ENCODE measurements around the gene HNRNPA3. TPM values are rescaled to one million over a fixed set of nuclear protein-coding genes. Genes with fewer than 3 reads are reported as not detected.

HNRNPA3 gene
- polyA plus RNA-seq, 4 donors = 73.4 to 282 (median 190) TPM

DNA sequence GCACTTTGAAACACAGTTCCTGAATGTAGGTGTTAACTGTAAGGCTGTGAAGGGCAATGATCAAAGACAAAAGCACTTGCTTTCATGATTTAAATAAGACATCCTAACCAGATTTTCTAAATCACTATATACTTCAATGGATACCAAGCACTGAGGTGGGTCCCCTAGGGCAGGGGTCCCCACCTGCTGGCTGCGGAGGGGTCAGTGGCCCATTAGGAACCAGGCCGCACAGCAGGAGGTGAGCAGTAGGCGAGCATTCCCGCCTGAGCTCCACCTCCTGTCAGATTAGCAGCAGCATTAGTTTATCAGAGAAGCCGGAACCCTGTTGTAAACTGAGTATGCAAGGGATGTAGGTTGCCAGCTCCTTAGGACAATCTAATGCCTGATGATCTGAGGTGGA is 44.9 kb downstream of the HNRNPA3 start:
- H3K4me3 ChIP-seq (ENCODE audit: low read depth in 1 of 3, low read length in 3 of 3) = no peak overlapping the region
- DNase-seq (no peak), FAIRE-seq (no peak)
- 47 to 72% (median 49%) methylated on average over 5 of the region's 5 CpGs for WGBS, 3 donors
- H3K4me1 ChIP-seq (ENCODE audit: control insufficient read depth in 3 of 3, insufficient read depth in 2 of 3, low read depth in 1 of 3, low read length in 2 of 3) = peaks cover 21 to 64% (median 51%) of the 10 kb centered on the region in 3 donors
- peak overlapping the region in 1 of 3 donors; percentile 89 for H3K27ac ChIP-seq (ENCODE audit: low read depth in 1 of 3, low read length in 2 of 3)
- H3K9me3 ChIP-seq (ENCODE audit: control insufficient read depth in 2 of 2, insufficient read depth in 1 of 2, low read depth in 1 of 2, low read length in 1 of 2) = peaks cover 0 to 4% of the 10 kb centered on the region in 2 donors
- H3K36me3 ChIP-seq (ENCODE audit: control insufficient read depth in 3 of 3, insufficient read depth in 2 of 3, low read depth in 1 of 3, low read length in 3 of 3) = peaks cover 0 to 12% (median 0%) of the 10 kb centered on the region in 3 donors
- H3K27me3 ChIP-seq (ENCODE audit: control insufficient read depth in 3 of 3, insufficient read depth in 3 of 3, low read length in 3 of 3) = no peaks in the 10 kb centered on the region

DNA sequence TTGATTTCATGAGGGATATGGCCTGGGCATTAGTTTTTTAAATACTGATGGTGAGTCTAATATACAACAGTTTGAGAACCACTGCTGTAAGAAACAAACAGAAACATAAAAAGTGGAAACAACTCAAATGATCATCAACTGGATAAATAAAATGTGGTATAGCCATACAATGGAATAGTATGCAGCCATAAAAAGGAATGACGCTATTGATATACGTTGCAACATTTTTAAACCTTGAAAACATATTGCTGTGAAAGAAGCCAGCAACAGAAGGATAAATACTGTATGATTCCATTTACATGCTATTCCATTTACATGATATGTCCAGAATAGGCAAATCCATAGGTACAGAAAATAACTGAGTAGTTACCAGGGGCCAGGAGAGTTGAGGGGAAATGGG is 45.5 kb downstream of the HNRNPA3 start:
- Histone ChIP-seq H3K4me1 (ENCODE audit: control insufficient read depth in 3 of 3, insufficient read depth in 2 of 3, low read depth in 1 of 3, low read length in 2 of 3) (peaks cover 17 to 58% (median 45%) of the 10 kb centered on the region in 3 donors), H3K27ac (ENCODE audit: low read depth in 1 of 3, low read length in 2 of 3) (no peak overlapping the region), H3K27me3 (ENCODE audit: control insufficient read depth in 3 of 3, insufficient read depth in 3 of 3, low read length in 3 of 3) (no peaks in the 10 kb centered on the region), H3K4me3 (ENCODE audit: low read depth in 1 of 3, low read length in 3 of 3) (no peak overlapping the region), H3K36me3 (ENCODE audit: control insufficient read depth in 3 of 3, insufficient read depth in 2 of 3, low read depth in 1 of 3, low read length in 3 of 3) (peaks cover 0 to 8% (median 0%) of the 10 kb centered on the region in 3 donors), H3K9me3 (ENCODE audit: control insufficient read depth in 2 of 2, insufficient read depth in 1 of 2, low read depth in 1 of 2, low read length in 1 of 2) (peaks cover 0 to 4% of the 10 kb centered on the region in 2 donors)
- FAIRE-seq (no peak), DNase-seq (no peak)
- WGBS, 3 donors = 96 to 99% (median 97%) methylated on average over 2 of the region's 2 CpGs

DNA sequence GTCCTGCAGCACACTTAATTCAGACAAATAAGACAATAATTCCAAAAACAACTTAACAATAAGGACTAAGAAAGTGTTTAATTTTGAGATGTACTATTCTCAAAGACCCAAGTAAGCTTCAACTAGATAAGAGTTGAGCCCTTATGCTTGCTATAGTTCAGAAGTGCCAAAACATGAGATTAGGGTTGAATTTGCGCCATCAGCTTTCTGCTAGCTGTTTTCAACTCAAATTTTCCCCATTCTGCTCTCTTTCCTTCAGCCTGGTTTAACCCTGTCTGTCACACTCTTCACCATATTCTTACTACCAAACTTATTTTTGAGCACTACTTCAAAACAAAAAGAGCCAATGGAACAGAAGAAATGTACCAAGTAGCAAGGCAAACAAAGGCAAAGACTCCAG is 47.8 kb downstream of the HNRNPA3 start:
- no peaks in the 10 kb centered on the region for H3K27me3 ChIP-seq (ENCODE audit: control insufficient read depth in 3 of 3, insufficient read depth in 3 of 3, low read length in 3 of 3)
- FAIRE-seq (no peak), DNase-seq (no peak)
- H3K27ac ChIP-seq (ENCODE audit: low read depth in 1 of 3, low read length in 2 of 3) = no peak overlapping the region
- peaks cover 0 to 8% (median 0%) of the 10 kb centered on the region in 3 donors for H3K36me3 ChIP-seq (ENCODE audit: control insufficient read depth in 3 of 3, insufficient read depth in 2 of 3, low read depth in 1 of 3, low read length in 3 of 3)
- H3K4me3 ChIP-seq (ENCODE audit: low read depth in 1 of 3, low read length in 3 of 3) = no peak overlapping the region
- H3K4me1 ChIP-seq (ENCODE audit: control insufficient read depth in 3 of 3, insufficient read depth in 2 of 3, low read depth in 1 of 3, low read length in 2 of 3) = peaks cover 11 to 38% (median 32%) of the 10 kb centered on the region in 3 donors
- H3K9me3 ChIP-seq (ENCODE audit: control insufficient read depth in 2 of 2, insufficient read depth in 1 of 2, low read depth in 1 of 2, low read length in 1 of 2) = peaks cover 0 to 4% of the 10 kb centered on the region in 2 donors
- WGBS, 3 donors = 41 to 50% (median 48%) methylated on average over 1 of the region's 1 CpG

DNA sequence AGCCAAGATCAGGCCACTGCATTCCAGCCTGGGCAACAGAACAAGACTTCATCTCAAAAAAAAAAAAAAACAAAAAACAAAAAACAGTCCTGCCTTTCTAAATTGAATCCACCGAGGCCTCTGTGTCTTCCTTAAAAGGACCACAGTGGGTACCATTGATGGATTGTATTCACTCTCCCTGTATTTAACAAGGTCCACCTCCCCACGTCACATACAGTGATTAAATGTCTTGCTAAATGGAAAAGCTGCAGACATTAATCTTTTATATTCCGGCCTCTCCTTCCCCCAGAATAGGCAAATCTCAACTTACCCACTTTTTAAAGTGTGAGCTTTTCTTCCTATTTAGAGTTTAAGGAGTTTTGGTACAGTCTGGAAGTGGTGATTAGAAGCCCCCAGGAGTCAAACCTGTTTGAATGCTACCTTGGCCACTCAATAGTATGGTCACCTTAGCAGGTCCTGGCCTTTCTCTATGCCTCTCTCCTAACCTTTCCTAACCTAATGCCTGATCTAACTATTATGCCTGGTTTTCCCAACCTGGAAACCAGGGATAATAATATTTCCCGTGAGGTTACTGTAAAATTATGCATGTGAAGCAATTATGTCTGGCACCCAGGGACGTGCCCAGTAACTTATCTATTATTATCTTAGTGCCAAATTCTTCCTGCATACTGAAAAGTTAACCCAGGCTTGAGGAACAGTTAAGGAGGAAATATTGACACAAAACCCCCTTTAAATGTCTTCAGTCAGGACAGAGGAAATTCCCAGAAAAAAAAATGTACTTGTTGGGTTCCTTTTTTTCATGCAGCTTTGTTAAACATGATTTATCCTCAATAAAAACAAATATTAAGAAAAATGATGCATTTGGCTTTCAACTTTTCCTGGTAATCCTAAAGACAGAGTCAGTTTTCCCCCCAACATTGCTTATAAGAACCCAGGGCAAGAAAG is 48.8 kb downstream of the HNRNPA3 start:
- H3K4me1 ChIP-seq (ENCODE audit: control insufficient read depth in 3 of 3, insufficient read depth in 2 of 3, low read depth in 1 of 3, low read length in 2 of 3) = peaks cover 8 to 37% (median 25%) of the 10 kb centered on the region in 3 donors
- no peak for DNase-seq
- H3K36me3 ChIP-seq (ENCODE audit: control insufficient read depth in 3 of 3, insufficient read depth in 2 of 3, low read depth in 1 of 3, low read length in 3 of 3) = peaks cover 0 to 8% (median 0%) of the 10 kb centered on the region in 3 donors
- WGBS, 3 donors = 9 to 21% (median 18%) methylated on average over 5 of the region's 5 CpGs
- no peak for FAIRE-seq
- peak overlapping the region in 2 of 3 donors; percentile 60 to 95 for H3K27ac ChIP-seq (ENCODE audit: low read depth in 1 of 3, low read length in 2 of 3)
- peaks cover 0 to 4% of the 10 kb centered on the region in 2 donors for H3K9me3 ChIP-seq (ENCODE audit: control insufficient read depth in 2 of 2, insufficient read depth in 1 of 2, low read depth in 1 of 2, low read length in 1 of 2)
- H3K4me3 ChIP-seq (ENCODE audit: low read depth in 1 of 3, low read length in 3 of 3) = peak overlapping the region; percentile 1 to 91 (median 55)
- no peaks in the 10 kb centered on the region for H3K27me3 ChIP-seq (ENCODE audit: control insufficient read depth in 3 of 3, insufficient read depth in 3 of 3, low read length in 3 of 3)

DNA sequence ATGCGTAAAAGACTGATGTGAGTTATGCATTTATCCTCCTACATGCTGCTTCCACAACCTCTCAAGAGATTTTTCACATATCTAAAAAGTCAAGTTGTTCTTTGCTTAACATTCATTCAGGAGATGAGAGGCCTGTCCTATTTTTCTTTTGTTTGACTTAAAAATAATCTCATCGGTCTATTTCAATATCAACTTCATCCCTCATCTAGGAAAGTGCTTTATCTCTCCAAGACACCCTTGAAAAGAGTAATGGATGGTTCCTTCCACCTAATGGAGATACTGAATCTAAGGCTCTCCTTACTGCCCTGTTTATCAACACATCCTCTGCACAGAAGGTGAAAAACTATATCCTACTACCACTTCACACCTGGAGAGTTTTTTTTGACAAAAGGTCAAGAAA is 49.5 kb downstream of the HNRNPA3 start:
- 3 to 11% (median 11%) methylated on average over 2 of the region's 2 CpGs for WGBS, 3 donors
- Histone ChIP-seq H3K27me3 (ENCODE audit: control insufficient read depth in 3 of 3, insufficient read depth in 3 of 3, low read length in 3 of 3) (no peaks in the 10 kb centered on the region), H3K27ac (ENCODE audit: low read depth in 1 of 3, low read length in 2 of 3) (peak overlapping the region in 2 of 3 donors; percentile 60 to 95), H3K4me3 (ENCODE audit: low read depth in 1 of 3, low read length in 3 of 3) (peak overlapping the region in 2 of 3 donors; percentile 55 to 91), H3K9me3 (ENCODE audit: control insufficient read depth in 2 of 2, insufficient read depth in 1 of 2, low read depth in 1 of 2, low read length in 1 of 2) (peaks cover 0 to 4% of the 10 kb centered on the region in 2 donors), H3K36me3 (ENCODE audit: control insufficient read depth in 3 of 3, insufficient read depth in 2 of 3, low read depth in 1 of 3, low read length in 3 of 3) (peaks cover 0 to 8% (median 0%) of the 10 kb centered on the region in 3 donors), H3K4me1 (ENCODE audit: control insufficient read depth in 3 of 3, insufficient read depth in 2 of 3, low read depth in 1 of 3, low read length in 2 of 3) (peaks cover 7 to 37% (median 19%) of the 10 kb centered on the region in 3 donors)
- FAIRE-seq (no peak), DNase-seq (no peak)

DNA sequence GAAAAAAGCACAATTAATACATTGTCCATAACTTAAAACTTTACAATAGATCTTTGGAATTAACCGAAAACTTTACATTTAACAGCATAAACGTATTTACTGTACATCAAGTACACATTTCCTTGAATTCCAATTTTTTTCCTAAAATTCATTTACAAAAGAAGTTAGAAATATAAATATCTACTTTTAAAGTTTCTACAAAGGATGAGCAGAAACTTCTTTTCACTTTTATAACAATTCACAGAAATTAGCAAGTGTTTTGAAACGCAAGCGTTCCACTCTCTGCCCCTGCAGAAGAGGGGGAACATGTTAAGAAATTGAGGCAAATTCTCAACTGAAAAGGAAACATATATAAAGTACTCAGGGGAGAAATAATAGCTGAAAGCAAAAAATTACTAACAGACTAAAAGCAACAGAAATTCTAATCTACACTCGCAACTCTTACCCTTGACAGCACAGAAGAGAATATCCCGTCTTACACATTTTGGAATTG is 50.4 kb downstream of the HNRNPA3 start:
- Histone ChIP-seq H3K4me3 (ENCODE audit: low read depth in 1 of 3, low read length in 3 of 3) (peak overlapping the region; percentile 85 to 98 (median 91)), H3K36me3 (ENCODE audit: control insufficient read depth in 3 of 3, insufficient read depth in 2 of 3, low read depth in 1 of 3, low read length in 3 of 3) (peaks cover 0 to 4% (median 0%) of the 10 kb centered on the region in 3 donors), H3K9me3 (ENCODE audit: control insufficient read depth in 2 of 2, insufficient read depth in 1 of 2, low read depth in 1 of 2, low read length in 1 of 2) (no peaks in the 10 kb centered on the region), H3K27me3 (ENCODE audit: control insufficient read depth in 3 of 3, insufficient read depth in 3 of 3, low read length in 3 of 3) (no peaks in the 10 kb centered on the region), H3K4me1 (ENCODE audit: control insufficient read depth in 3 of 3, insufficient read depth in 2 of 3, low read depth in 1 of 3, low read length in 2 of 3) (peaks cover 4 to 35% (median 15%) of the 10 kb centered on the region in 3 donors), H3K27ac (ENCODE audit: low read depth in 1 of 3, low read length in 2 of 3) (peak overlapping the region; percentile 95 to 99 (median 97))
- FAIRE-seq (no peak), DNase-seq (no peak)
- 0 to 3% (median 2%) methylated on average over 6 of the region's 6 CpGs for WGBS, 3 donors

DNA sequence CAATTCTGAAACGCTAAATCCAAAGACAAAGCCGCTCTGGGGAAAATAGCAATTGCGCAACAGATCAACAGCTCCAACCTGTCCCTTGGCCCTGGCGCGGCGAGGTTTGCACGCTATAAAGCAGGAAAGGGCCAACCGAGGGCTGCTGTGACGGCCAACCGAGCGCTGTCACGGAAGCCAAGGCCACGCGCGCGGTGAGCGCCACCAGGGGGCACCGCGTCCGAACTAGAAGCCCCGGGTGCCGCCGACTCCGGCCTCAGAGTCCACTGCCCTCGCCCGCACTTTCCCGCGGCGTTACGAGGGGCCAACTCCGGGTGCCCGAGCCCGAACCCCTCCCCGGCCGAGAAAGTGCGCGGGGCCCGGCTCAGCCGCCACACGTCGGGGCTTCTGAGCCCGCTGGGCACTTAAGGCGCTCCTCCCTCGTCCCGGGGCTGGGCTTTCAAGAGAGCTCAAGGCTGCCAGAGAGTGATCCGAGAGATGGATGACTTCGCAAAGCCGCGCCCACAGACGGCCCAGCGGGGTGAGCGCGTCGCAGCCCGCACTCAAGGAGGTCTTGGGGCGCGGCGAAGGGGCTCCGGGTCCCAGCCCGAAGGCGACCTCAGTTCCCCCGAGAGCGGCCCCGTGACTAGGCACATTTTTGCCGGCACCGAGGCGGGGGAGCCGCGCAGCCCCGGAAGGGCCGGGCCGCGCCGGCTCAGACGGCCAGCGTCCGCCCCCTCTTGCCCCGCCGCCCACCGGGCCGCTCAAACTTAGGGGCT is 51.0 kb downstream of the HNRNPA3 start:
- Histone ChIP-seq H3K27ac (ENCODE audit: low read depth in 1 of 3, low read length in 2 of 3) (peak overlapping the region; percentile 95 to 99 (median 97)), H3K4me3 (ENCODE audit: low read depth in 1 of 3, low read length in 3 of 3) (peak overlapping the region; percentile 85 to 98 (median 91)), H3K4me1 (ENCODE audit: control insufficient read depth in 3 of 3, insufficient read depth in 2 of 3, low read depth in 1 of 3, low read length in 2 of 3) (peaks cover 4 to 40% (median 15%) of the 10 kb centered on the region in 3 donors), H3K27me3 (ENCODE audit: control insufficient read depth in 3 of 3, insufficient read depth in 3 of 3, low read length in 3 of 3) (no peaks in the 10 kb centered on the region), H3K9me3 (ENCODE audit: control insufficient read depth in 2 of 2, insufficient read depth in 1 of 2, low read depth in 1 of 2, low read length in 1 of 2) (no peaks in the 10 kb centered on the region), H3K36me3 (ENCODE audit: control insufficient read depth in 3 of 3, insufficient read depth in 2 of 3, low read depth in 1 of 3, low read length in 3 of 3) (peaks cover 0 to 4% (median 0%) of the 10 kb centered on the region in 3 donors)
- DNase-seq (peak; percentile 98 to 100), FAIRE-seq (no peak)
- 0% methylated on average over 48 to 81 of the region's 81 CpGs for WGBS, 3 donors

DNA sequence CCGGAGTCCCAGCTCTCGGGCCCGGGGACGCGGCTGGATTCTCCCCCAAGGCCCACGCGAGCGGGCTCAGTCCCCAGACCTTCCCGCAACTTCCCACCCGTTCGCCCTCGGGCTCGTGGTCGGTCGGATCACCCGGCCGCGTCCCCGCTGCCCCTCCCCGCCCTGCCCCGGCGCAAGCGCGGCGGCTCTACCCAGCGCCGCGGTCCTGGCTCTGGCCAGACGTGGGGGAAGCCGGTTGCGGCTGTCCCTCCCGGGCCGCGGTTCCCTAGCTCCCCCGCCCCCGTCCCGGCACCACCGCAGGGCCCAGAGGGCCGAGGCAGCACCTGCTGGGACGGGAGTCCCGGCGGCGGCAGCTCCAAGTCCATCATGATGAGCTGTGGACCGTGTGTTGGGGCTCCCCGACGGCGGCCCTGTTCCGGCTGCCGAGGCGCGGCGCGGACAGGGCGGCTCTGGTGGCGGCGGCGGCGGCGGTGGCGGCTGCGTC is 51.7 kb downstream of the HNRNPA3 start:
- H3K27ac ChIP-seq (ENCODE audit: low read depth in 1 of 3, low read length in 2 of 3) = peak overlapping the region; percentile 95 to 99 (median 97)
- H3K36me3 ChIP-seq (ENCODE audit: control insufficient read depth in 3 of 3, insufficient read depth in 2 of 3, low read depth in 1 of 3, low read length in 3 of 3) = no peaks in the 10 kb centered on the region
- peak overlapping the region; percentile 85 to 98 (median 91) for H3K4me3 ChIP-seq (ENCODE audit: low read depth in 1 of 3, low read length in 3 of 3)
- no peaks in the 10 kb centered on the region for H3K27me3 ChIP-seq (ENCODE audit: control insufficient read depth in 3 of 3, insufficient read depth in 3 of 3, low read length in 3 of 3)
- WGBS, 3 donors = 0 to 1% (median 1%) methylated on average over 25 to 61 of the region's 61 CpGs
- FAIRE-seq = no peak
- H3K9me3 ChIP-seq (ENCODE audit: control insufficient read depth in 2 of 2, insufficient read depth in 1 of 2, low read depth in 1 of 2, low read length in 1 of 2) = no peaks in the 10 kb centered on the region
- H3K4me1 ChIP-seq (ENCODE audit: control insufficient read depth in 3 of 3, insufficient read depth in 2 of 3, low read depth in 1 of 3, low read length in 2 of 3) = peaks cover 4 to 40% (median 15%) of the 10 kb centered on the region in 3 donors
- DNase-seq = no peak
